NCI-H1694 (cell line): Measurements from ENCODE around the gene ALDH6A1.

ENCODE experiments used
- DNase-seq: peaks from one replicate; lab custom pipeline; 2025; lab: John Stamatoyannopoulos, UW

Gene ALDH6A1

GRCh38 chr14:74049876-74050495 is 34.3 kb downstream of the ALDH6A1 start:
- no peak for DNase-seq

GRCh38 chr14:74048281-74048680 is 36.0 kb downstream of the ALDH6A1 start:
- DNase-seq: no peak

- no peak for DNase-seq
These were observed 38.7 kb downstream of the ALDH6A1 start for GRCh38 chr14:74045522-74045921.

DNA sequence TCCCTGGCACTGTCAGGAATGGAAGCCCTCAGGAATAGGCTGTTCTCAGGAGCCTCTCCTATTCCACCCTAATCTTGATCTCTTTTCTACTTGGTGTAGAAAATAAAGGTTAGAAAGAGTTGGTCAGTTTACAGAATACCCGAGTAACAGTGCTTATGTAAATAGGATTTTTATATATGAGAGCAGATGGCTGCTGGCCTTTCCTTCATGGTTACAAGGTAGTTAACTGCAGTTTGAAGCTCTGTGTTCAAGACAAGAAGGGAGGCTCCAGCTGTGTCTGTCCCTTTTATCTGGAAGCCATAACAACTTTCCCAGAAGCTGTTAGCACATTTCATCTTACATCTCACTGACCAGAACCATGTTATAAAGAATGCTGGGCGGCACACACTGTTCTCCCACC is 42.0 kb downstream of the ALDH6A1 start:
- no peak for DNase-seq

DNA sequence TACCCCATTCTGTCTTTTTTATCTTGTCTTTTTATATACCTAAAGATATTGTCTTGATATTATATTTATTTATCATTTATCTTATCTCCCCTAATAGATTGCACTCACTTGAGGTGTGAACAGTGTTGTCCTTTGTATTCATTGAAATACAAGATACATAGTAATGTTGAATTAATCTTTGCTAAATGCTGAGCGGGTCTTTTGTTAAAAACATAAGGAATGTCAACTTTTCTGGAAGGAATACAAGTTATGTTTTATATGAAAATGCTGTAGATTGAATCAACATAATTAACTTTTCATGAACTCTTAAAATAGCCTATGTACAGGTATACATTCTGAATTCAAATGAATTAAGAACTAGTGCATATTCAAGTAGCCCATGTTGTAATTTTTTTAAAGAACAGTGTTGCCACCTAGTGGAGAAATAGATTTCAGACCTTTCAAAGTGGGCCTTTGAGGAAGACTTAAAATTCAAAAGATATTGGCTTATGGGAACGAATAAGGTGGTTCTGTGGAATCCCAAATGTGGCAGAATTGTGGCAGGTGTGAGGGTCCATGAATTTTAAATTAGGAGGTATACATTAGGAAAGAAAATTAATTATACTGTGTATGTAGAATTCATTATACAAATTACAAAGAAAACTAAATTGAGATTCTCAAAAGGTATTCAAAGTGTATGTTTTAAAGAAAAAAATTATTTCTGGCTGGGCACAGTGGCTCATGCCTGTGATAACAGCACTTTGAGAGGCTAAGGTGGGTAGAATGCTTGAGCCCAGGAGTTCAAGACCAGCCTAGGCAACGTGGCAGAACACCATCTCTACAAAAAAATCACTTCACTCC is 46.0 kb downstream of the ALDH6A1 start:
- peak; percentile 85 for DNase-seq

DNA sequence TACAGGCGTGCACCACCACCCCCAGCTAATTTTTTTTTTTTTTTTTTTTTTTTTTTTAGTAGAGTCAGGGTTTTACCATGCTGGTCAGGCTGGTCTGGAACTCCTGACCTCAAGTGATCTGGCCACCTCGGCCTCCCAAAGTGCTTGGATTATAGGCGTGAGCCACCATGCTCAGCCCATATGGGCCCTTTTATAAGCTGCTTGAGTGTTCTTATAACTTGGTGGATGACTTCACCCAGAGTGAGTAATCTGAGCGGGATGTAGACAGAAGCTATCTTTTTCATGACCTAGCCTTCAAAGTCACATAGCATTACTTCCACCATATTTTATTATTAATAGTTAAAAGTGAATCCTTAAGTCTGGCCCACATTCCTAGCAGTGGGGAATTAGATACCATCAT is 48.7 kb downstream of the ALDH6A1 start:
- DNase-seq: no peak

DNA sequence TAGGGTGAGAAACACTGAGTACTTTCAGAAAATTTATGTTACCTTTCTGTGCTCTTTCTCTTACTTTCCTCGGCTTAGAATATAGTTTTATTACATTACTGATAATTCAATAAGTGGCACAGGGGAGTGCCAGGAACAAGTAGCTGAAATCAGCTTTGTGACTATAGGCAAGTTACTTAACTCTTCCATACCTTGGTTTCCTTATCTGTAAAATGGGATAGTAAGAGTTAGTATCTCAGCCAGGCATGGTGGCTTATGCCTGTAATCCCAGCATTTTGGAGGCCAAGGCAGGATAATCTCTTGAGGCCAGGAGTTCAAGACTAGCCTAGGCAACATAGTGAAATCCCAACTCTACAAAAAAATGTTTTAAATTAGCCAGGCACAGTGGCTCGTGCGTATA is 49.7 kb downstream of the ALDH6A1 start:
- DNase-seq: no peak

DNA sequence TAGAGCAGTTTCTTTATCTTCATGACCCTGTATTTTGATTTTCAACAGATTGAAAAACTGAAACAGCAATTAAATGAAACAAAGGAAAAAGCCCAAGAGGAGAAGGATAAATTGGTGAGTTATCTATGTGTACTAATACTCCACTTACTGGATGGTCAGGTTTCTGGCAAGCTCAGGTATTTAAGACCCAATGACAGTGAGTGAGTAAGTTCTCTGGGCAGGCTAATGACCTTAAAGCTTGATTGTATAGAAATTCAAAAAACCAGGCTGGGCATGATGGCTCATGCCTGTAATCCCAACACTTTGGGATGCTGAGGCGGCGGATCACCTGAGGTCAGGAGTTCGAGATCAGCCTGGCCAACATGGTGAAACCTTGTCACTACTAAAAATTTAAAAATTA is 55.1 kb downstream of the ALDH6A1 start:
- DNase-seq: no peak

DNA sequence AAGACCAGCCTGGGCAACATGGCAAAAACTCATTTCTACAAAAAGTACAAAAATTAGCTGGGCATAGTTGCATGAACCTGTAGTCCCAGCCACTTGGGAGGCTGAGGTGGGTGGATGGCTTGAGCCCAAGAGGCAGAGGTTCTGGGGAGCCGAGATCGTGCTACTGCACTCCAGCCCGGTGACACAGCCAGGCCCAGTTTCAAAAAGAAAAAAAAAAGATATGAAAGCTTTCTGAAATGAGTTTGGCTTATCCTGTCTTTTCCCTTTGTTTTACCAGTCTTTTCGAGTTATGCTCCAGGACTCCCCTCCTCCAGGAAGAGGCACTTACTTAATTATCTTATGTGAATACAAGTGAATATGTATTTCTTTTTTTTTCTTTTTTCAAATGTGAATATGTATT is 61.9 kb downstream of the ALDH6A1 start:
- no peak for DNase-seq

- DNase-seq: no peak
These were observed 64.7 kb downstream of the ALDH6A1 start for GRCh38 chr14:74019408-74020137.

DNA sequence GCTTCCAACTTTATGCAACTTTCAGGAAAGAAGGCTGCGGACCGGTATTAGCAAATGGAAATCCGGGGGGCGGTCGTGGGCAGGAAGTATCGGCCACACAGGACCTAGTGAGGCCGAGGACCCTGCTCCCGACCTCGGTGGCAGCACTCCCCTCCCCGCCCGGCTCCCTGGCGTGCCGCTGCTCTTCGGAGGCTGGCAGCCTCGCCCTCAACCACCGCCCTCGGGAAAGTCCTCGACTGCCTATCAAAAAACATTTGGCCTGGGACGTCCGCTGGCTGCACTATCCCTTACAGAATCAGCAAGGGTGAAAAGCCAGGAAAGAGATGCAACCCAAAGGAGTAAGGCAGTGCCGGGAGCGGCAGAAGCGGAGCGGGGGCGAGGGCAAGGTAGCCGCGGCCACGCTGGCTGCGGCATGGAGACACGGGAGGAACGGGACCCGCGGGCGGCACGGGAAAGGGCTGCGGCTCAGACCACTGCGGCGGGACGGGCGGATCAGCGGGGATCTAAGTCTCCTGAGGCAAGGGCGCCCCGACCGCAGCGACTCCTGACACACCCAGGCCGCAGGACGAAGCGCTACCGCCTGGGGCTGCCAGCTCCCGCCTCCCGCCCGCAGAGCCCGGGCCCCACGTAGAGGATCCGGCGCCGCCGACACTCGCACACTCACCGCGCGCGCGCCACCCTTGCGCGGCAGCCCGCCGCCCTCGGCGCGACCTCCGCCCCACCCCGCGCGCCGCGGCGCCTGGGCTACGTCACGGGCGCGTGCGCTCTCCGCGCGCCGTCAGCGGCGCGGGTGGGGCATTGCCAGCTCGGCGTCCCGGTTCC is 65.5 kb downstream of the ALDH6A1 start, which contains the start of the genes BBOF1 and ENTPD5:
Gene BBOF1 (plus strand): TSS at position 764 of the 822 bp plus-strand sequence. CDS start 130 bp downstream, outside the sequence.
Gene ENTPD5 (minus strand): TSS at position 703 of the 822 bp plus-strand sequence. CDS start 31,186 bp downstream, outside the sequence.
- DNase-seq: peak; percentile 60

DNA sequence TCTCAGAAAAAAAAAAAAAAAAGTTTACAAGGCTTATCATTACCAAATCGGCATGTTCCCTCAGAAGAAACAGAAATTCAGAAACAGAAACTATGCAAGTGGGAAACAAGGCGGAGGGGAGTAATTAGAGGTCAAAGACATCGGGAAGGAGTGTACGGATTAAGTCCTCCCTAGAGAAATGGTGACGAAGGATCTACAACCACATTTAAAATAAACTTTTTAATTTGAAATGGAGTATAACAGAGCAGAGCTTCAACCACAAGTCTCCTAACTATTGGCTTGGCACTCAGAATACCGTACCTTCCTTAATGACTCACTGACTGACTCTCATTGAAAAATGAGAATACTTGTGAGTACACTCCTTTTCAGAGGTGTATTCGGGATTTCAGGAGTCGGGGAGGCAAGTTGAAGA is 66.1 kb downstream of the ALDH6A1 start:
- DNase-seq: no peak

GRCh38 chr14:74015963-74016362 is 68.3 kb downstream of the ALDH6A1 start:
- DNase-seq: no peak

DNA sequence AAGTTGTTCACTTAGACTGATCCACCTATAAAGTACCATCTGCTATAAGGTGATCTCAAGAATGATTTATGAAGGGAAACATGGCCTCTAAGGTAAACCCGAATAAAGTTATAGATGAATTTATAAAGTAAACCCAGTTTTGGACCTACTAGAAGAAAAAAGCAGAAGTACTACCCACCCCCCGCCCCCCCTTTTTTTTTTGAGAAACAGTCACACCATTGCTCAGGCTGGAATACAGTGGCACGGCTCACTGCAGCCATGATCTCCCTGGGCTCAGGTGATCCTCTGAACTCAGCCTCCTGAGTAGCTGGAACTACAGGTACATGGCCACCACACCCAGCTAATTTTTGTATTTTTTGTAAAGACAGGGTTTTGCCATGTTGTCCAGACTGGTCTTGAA is 69.1 kb downstream of the ALDH6A1 start:
- no peak for DNase-seq

GRCh38 chr14:74014299-74014698 is 70.0 kb downstream of the ALDH6A1 start:
- DNase-seq: no peak

GRCh38 chr14:74008843-74009499 is 75.3 kb downstream of the ALDH6A1 start:
- no peak for DNase-seq
